GOT3 (cell line): ENCODE measurements around the gene PPP1R2.
A peak's percentile ranks its signal among the peaks of the same experiment; 100 is the strongest.
"Not testable (repeated sequence)": the region's sequence is repeated elsewhere in the genome, so short reads cannot be mapped to it uniquely, and the experiment has no call there.

ENCODE experiments used
- DNase-seq: peaks from one replicate; lab custom pipeline; 2025; ENCODE audit warnings: mixed read lengths; lab: John Stamatoyannopoulos, UW

The PPP1R2 gene

GRCh38 chr3:195542698-195543499, at the start of gene PPP1R2:
PPP1R2 (minus strand) TSS chr3:195543325; CDS start chr3:195543025, 300 bp downstream.
- DNase-seq = peak; percentile 90

- no peak for DNase-seq
These were observed 48.7 kb upstream of the PPP1R2 start for GRCh38 chr3:195591852-195592251.

GRCh38 chr3:195591220-195591619, 48.1 kb upstream of the PPP1R2 start:
- no peak for DNase-seq

- DNase-seq = not testable (repeated sequence)
These were observed 47.3 kb upstream of the PPP1R2 start for GRCh38 chr3:195590381-195590780.

GRCh38 chr3:195589796-195590195, 46.7 kb upstream of the PPP1R2 start:
- DNase-seq = not testable (repeated sequence)

- no peak for DNase-seq
These were observed 44.7 kb upstream of the PPP1R2 start for GRCh38 chr3:195587824-195588223.

- no peak for DNase-seq
These were observed 44.3 kb upstream of the PPP1R2 start for GRCh38 chr3:195587406-195587805.

- no peak for DNase-seq
These were observed 41.4 kb upstream of the PPP1R2 start for GRCh38 chr3:195584543-195584870.

- DNase-seq = no peak
These were observed 40.9 kb upstream of the PPP1R2 start, which contains the start of gene APOD for GRCh38 chr3:195583831-195584542. APOD (minus strand) TSS chr3:195583940; CDS start chr3:195579461, 4,479 bp downstream.

GRCh38 chr3:195582947-195583346, 39.8 kb upstream of the PPP1R2 start:
- DNase-seq = no peak

- no peak for DNase-seq
These were observed 37.8 kb upstream of the PPP1R2 start for GRCh38 chr3:195580744-195581443.

GRCh38 chr3:195579281-195579680, 36.2 kb upstream of the PPP1R2 start:
- no peak for DNase-seq

GRCh38 chr3:195578565-195578964, 35.4 kb upstream of the PPP1R2 start:
- no peak for DNase-seq

GRCh38 chr3:195577645-195578177, 34.6 kb upstream of the PPP1R2 start:
- no peak for DNase-seq

- DNase-seq = no peak
These were observed 31.6 kb upstream of the PPP1R2 start for GRCh38 chr3:195574497-195575304.

GRCh38 chr3:195573611-195574496, 30.7 kb upstream of the PPP1R2 start:
- DNase-seq = no peak

GRCh38 chr3:195571361-195571760, 28.2 kb upstream of the PPP1R2 start:
- DNase-seq = no peak

- DNase-seq = no peak
These were observed 27.8 kb upstream of the PPP1R2 start for GRCh38 chr3:195570912-195571311.

GRCh38 chr3:195570344-195570743, 27.2 kb upstream of the PPP1R2 start:
- DNase-seq = no peak

GRCh38 chr3:195568630-195569029, 25.5 kb upstream of the PPP1R2 start:
- DNase-seq = no peak

- no peak for DNase-seq
These were observed 23.7 kb upstream of the PPP1R2 start for GRCh38 chr3:195566797-195567196.
